Mesendoderm (in vitro differentiated cells): ENCODE data around the gene AGL.
A peak's percentile ranks its signal among the peaks of the same experiment; 100 is the strongest.

ENCODE experiments used
- DNase-seq: peaks from one replicate; pipeline ENCODE4 v3.0.0; 2013
- H2AK5ac ChIP-seq: 2 replicates; pipeline ENCODE4 v1.6.1; 2013; ENCODE audit warnings: low read length, inconsistent platforms
- H2BK120ac ChIP-seq: 2 replicates; pipeline ENCODE4 v1.6.1; 2013; ENCODE audit warnings: low read depth, mild to moderate bottlenecking, low read length, moderate library complexity, mixed read lengths
- H2BK15ac ChIP-seq: replicated peaks from 2 replicates; pipeline ENCODE4 v1.6.1; 2013; ENCODE audit warnings: low read depth, mild to moderate bottlenecking, moderate library complexity
- H2BK5ac ChIP-seq: 2 replicates; pipeline ENCODE4 v1.6.1; 2013; ENCODE audit warnings: low read length, inconsistent platforms
- H3K18ac ChIP-seq: 2 replicates; pipeline ENCODE4 v1.6.1; 2013; ENCODE audit warnings: mild to moderate bottlenecking, low read length, mixed read lengths
- H3K23ac ChIP-seq: one replicate; pipeline ENCODE4 v1.6.1; 2013; ENCODE audit warnings: low read length
- H3K27ac ChIP-seq: 2 replicates; pipeline ENCODE4 v1.5.1; 2013; ENCODE audit warnings: low read depth, mild to moderate bottlenecking, inconsistent platforms, low read length, moderate library complexity
- H3K27me3 ChIP-seq: 2 replicates; pipeline ENCODE4 v1.6.1; 2013; ENCODE audit warnings: low read length, control low read depth, mild to moderate bottlenecking, inconsistent platforms; ENCODE audit not compliant: insufficient read depth, poor library complexity
- H3K36me3 ChIP-seq: 2 replicates; pipeline ENCODE4 v1.6.1; 2013; ENCODE audit warnings: low read length, inconsistent platforms; ENCODE audit not compliant: control insufficient read depth, insufficient read depth
- H3K4ac ChIP-seq: one replicate; pipeline ENCODE4 v1.6.1; 2013; ENCODE audit warnings: low read depth, mild to moderate bottlenecking, low read length, moderate library complexity
- H3K4me1 ChIP-seq: 2 replicates; pipeline ENCODE4 v1.6.1; 2013; ENCODE audit warnings: low read depth, low read length, inconsistent platforms; ENCODE audit not compliant: control insufficient read depth
- H3K4me2 ChIP-seq: 2 replicates; pipeline ENCODE4 v1.6.1; 2013; ENCODE audit warnings: low read length
- H3K4me3 ChIP-seq: 2 replicates; pipeline ENCODE4 v1.5.1; 2013; ENCODE audit warnings: mild to moderate bottlenecking, low read length
- H3K56ac ChIP-seq: one replicate; pipeline ENCODE4 v1.6.1; 2013; ENCODE audit warnings: low read length
- H3K79me1 ChIP-seq: 2 replicates; pipeline ENCODE4 v1.6.1; 2013; ENCODE audit warnings: low read length, inconsistent platforms
- H3K79me2 ChIP-seq: 2 replicates; pipeline ENCODE4 v1.6.1; 2013; ENCODE audit warnings: mild to moderate bottlenecking, low read length; ENCODE audit not compliant: control insufficient read depth, insufficient read depth
- H3K9ac ChIP-seq: 2 replicates; pipeline ENCODE4 v1.6.1; 2013; ENCODE audit warnings: low read length, inconsistent platforms
- H4K5ac ChIP-seq: one replicate; pipeline ENCODE4 v1.6.1; 2013; ENCODE audit warnings: low read length
- H4K8ac ChIP-seq: one replicate; pipeline ENCODE4 v1.6.1; 2013; ENCODE audit warnings: low read depth, mild to moderate bottlenecking, control low read depth, low read length, moderate library complexity
- WGBS: extraction: QIAGEN DNeasy Blood & Tissue Kit; methylation state at CpG from one replicate; pipeline ENCODE4 v1.1.7; 2013; ENCODE audit warnings: low lambda C conversion rate, missing lambda C conversion rate; ENCODE audit not compliant: insufficient coverage; ENCODE audit errors: extremely low coverage; 5-methylcytosine and 5-hydroxymethylcytosine counted together

Gene AGL

DNA sequence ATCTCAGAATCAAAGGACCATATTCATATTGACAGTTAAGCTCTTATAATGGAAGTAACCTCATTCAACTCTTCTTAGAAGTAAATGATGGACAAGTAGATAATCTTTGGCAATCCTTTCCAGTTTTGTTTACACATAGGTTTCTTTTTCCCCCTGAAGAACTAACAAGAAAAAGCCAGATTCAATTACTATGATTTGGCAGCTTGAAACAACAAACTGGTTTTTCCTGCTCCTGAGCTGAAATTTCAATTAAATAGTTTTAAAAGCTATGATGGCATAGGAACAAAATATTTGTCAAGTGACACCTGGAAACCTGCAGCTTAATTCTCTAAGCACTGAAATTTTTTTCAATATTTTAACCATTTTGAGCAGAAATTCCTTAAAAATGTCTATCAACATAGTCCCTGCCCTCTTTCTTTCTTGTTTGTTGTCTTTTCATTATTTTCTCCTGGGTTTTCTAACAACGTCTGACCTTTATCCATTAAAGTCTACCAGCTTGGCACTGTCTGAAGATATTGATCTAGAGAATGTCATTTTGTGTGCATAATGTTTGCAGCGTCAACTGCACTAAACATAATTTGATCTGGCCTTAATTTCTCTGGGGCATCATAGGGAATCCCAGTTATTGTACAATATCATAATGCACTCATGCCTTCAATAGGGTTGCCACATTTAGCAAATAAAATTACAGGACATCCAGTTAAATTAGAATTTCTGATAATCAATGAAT, 115.7 kb downstream of the AGL start:
- Histone ChIP-seq H3K79me1 (peaks cover 2% of the 10 kb centered on the region), H3K4ac (no peak overlapping the region), H2BK120ac (no peak overlapping the region), H3K4me3 (no peak overlapping the region), H3K4me1 (peaks cover 5% of the 10 kb centered on the region), H3K36me3 (no peaks in the 10 kb centered on the region), H3K4me2 (no peak overlapping the region), H3K79me2 (peaks cover 1% of the 10 kb centered on the region), H3K18ac (no peak overlapping the region), H4K5ac (no peak overlapping the region), H3K27me3 (no peaks in the 10 kb centered on the region), H4K8ac (no peak overlapping the region), H2BK5ac (no peak overlapping the region), H2BK15ac (no peak overlapping the region), H3K27ac (no peak overlapping the region), H2AK5ac (no peak overlapping the region), H3K56ac (no peak overlapping the region), H3K23ac (no peak overlapping the region), H3K9ac (no peak overlapping the region)
- no CpG with 5 or more reads among the region's 2 CpGs for WGBS
- no peak for DNase-seq

DNA sequence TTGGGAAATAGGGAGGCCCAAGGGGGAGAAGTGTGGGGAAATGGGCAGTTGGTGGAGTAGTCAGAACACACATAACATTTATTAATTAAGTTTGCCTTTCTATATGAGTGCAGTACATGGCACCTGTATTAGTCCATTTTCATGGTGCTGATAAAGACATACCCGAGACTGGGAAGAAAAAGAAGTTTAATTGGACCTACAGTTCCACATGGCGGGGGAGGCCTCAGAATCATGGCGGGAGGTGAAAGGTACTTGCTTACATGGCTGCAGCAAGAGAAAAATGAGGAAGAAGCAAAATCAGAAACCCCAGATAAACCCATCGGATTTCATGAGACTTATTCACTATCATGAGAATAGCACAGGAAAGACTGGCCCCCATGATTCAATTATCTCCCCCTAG, 118.1 kb downstream of the AGL start:
- H4K8ac ChIP-seq = no peak overlapping the region
- no peak overlapping the region for H3K18ac ChIP-seq
- H3K4me2 ChIP-seq = no peak overlapping the region
- no peak overlapping the region for H2BK120ac ChIP-seq
- H3K79me2 ChIP-seq = peaks cover 2% of the 10 kb centered on the region
- H3K79me1 ChIP-seq = peaks cover 2% of the 10 kb centered on the region
- WGBS = no CpG with 5 or more reads among the region's 4 CpGs
- no peak for DNase-seq
- no peak overlapping the region for H2AK5ac ChIP-seq
- peaks cover 5% of the 10 kb centered on the region for H3K4me1 ChIP-seq
- H3K23ac ChIP-seq = no peak overlapping the region
- no peak overlapping the region for H2BK15ac ChIP-seq
- no peak overlapping the region for H3K4me3 ChIP-seq
- no peak overlapping the region for H3K4ac ChIP-seq
- H3K27ac ChIP-seq = no peak overlapping the region
- no peak overlapping the region for H3K56ac ChIP-seq
- H3K9ac ChIP-seq = no peak overlapping the region
- no peak overlapping the region for H4K5ac ChIP-seq
- no peaks in the 10 kb centered on the region for H3K36me3 ChIP-seq
- H3K27me3 ChIP-seq = no peaks in the 10 kb centered on the region
- no peak overlapping the region for H2BK5ac ChIP-seq

DNA sequence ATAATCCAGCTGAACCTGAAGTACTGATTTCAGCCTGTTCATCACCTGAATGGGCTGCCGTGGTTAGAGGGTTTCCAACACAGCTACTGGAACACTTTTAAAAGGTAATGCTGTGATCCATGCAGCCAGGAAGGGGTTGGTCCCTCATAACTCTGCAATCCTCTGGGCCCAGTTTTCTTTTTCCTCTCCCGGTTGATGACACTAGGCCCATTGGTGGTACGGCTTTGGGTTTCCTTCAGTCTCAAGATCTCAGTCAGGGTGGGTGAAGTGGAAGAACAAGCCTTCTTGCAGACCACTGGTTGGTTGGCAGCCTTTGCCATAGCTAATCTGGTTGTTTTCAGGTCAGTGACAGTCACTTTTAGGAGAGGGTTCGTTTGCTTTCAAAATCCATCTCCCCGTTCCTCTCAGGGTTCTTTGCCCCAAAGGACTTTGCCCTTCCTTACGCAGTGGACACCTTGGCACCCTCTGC, 119.1 kb downstream of the AGL start:
- H4K5ac ChIP-seq = peak overlapping the region; percentile 17
- peak overlapping the region; percentile 93 for H2BK5ac ChIP-seq
- H3K79me2 ChIP-seq = peaks cover 2% of the 10 kb centered on the region
- H3K4me2 ChIP-seq = peak overlapping the region; percentile 95
- peak overlapping the region; percentile 16 for H3K18ac ChIP-seq
- H4K8ac ChIP-seq = no peak overlapping the region
- H2BK120ac ChIP-seq = peak overlapping the region; percentile 17
- H2AK5ac ChIP-seq = peak overlapping the region; percentile 69
- H3K9ac ChIP-seq = peak overlapping the region; percentile 97
- H3K79me1 ChIP-seq = peaks cover 2% of the 10 kb centered on the region
- peaks cover 5% of the 10 kb centered on the region for H3K4me1 ChIP-seq
- no peaks in the 10 kb centered on the region for H3K36me3 ChIP-seq
- no peaks in the 10 kb centered on the region for H3K27me3 ChIP-seq
- H3K4me3 ChIP-seq = peak overlapping the region; percentile 99
- H3K23ac ChIP-seq = peak overlapping the region; percentile 85
- peak overlapping the region; percentile 70 for H3K27ac ChIP-seq
- H2BK15ac ChIP-seq = no peak overlapping the region
- peak overlapping the region; percentile 10 for H3K4ac ChIP-seq
- H3K56ac ChIP-seq = peak overlapping the region; percentile 100
- no CpG with 5 or more reads among the region's 6 CpGs for WGBS
- DNase-seq = no peak

DNA sequence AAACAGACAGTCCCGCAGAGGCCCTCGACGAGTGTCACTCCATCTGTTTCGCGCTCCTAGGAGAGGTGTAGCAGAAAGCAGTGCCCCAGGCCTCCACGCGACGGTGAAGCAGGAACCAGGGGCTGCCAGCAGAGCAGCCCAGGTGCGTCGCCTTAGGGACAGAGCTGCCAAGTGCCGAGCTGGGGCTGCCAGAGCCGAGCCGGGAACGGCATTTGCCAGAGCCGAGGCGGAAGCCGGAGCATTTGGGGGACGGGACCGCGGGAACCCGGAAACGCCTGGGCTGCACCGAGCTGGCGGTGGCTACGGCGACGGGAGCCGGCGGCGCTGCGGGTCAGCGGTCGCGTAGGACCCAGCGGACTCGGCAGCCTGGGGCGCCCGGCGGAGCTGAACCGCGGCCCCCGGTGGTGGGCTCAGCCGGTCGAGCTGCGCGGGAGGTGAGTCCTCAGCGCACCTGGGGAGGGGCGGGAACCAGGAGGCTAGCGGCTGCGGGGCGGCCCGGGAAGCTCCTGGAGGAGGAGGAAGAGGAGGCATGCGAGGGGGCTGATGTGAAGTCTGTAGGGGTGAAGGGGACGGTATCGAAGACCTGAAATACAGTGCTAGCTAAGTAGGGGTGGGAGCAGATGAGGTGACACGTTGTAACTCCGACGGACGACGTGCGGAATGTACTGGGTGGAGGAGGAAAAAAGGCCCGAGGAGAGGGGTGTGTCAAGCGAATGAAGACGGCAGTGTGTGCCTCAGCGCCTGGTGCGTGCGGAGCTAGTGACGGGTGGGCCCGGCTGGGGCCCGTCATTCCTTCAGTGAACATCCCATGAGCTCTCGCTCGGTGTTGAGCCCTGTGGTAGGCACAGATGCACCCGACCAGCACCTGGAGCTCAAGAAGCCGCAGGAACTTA, 119.8 kb downstream of the AGL start, which contains the start of gene SLC35A3:
Gene SLC35A3, plus strand, starts transcription at position 268 of the 893 bp plus-strand sequence. CDS start 23,559 bp downstream, outside the sequence.
- Histone ChIP-seq H3K27ac (peak within 1 kb of the TSS; percentile 70), H4K8ac (no peak within 1 kb of the TSS), H3K36me3 (no peaks in the 10 kb centered on the region), H2BK120ac (peak within 1 kb of the TSS; percentile 17), H3K23ac (peak within 1 kb of the TSS; percentile 89), H3K56ac (peak within 1 kb of the TSS; percentile 100), H3K79me2 (peaks cover 2% of the 10 kb centered on the region), H2AK5ac (peak within 1 kb of the TSS; percentile 69), H3K4me2 (peak within 1 kb of the TSS; percentile 95), H3K18ac (peak within 1 kb of the TSS; percentile 86), H3K79me1 (peaks cover 2% of the 10 kb centered on the region), H4K5ac (peak within 1 kb of the TSS; percentile 17), H3K27me3 (no peaks in the 10 kb centered on the region), H3K4me3 (peak within 1 kb of the TSS; percentile 99), H2BK5ac (peak within 1 kb of the TSS; percentile 93), H3K4me1 (peaks cover 5% of the 10 kb centered on the region), H3K9ac (peak within 1 kb of the TSS; percentile 97), H2BK15ac (no peak within 1 kb of the TSS), H3K4ac (peak within 1 kb of the TSS; percentile 76)
- peak; percentile 89 for DNase-seq
- no CpG with 5 or more reads among the region's 74 CpGs for WGBS

DNA sequence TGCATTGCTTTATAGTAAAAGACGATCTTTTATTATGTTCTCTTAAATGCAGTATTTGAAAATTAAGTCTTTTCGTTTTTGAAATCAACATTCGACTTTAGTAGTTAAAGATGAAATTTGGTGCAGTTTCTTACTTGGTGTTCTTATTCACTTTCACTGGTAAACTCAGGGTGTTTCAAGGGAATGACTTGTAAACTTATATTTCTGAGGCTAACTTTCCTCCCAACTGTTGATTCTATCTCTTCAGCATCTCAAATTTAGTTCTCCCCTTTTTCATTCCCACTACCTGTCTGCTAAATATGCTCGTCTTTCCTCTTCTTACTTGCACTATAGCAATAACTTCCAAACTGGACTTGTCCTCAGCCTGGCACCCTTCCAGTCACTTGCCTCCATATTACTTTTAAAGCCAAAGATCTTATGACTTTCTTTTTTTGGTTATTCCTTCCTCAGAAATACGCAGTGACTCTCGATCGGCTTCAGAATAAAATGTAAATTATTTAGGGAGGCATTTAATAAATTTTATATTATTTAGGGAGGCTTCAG, 120.6 kb downstream of the AGL start:
- H3K56ac ChIP-seq = peak overlapping the region; percentile 100
- H3K9ac ChIP-seq = peak overlapping the region; percentile 97
- no peak for DNase-seq
- peaks cover 2% of the 10 kb centered on the region for H3K79me2 ChIP-seq
- H3K4me2 ChIP-seq = peak overlapping the region; percentile 87
- H4K8ac ChIP-seq = no peak overlapping the region
- H2BK15ac ChIP-seq = no peak overlapping the region
- no peak overlapping the region for H3K18ac ChIP-seq
- peaks cover 5% of the 10 kb centered on the region for H3K4me1 ChIP-seq
- no peak overlapping the region for H2BK5ac ChIP-seq
- WGBS = no CpG with 5 or more reads among the region's 7 CpGs
- H3K4me3 ChIP-seq = peak overlapping the region; percentile 99
- H3K27me3 ChIP-seq = no peaks in the 10 kb centered on the region
- H2AK5ac ChIP-seq = no peak overlapping the region
- H4K5ac ChIP-seq = no peak overlapping the region
- no peak overlapping the region for H3K27ac ChIP-seq
- peaks cover 2% of the 10 kb centered on the region for H3K79me1 ChIP-seq
- H2BK120ac ChIP-seq = no peak overlapping the region
- H3K36me3 ChIP-seq = no peaks in the 10 kb centered on the region
- no peak overlapping the region for H3K4ac ChIP-seq
- no peak overlapping the region for H3K23ac ChIP-seq
